GM21528 (cell line): Measurements from ENCODE around the gene SLC16A3.
"Not testable (repeated sequence)": the region's sequence is repeated elsewhere in the genome, so short reads cannot be mapped to it uniquely, and the experiment has no call there.

Experiments used
- ATAC-seq: cut with Tn5 transposase; IDR thresholded peaks from one replicate; pipeline ENCODE4 v1.9.1; 2021; ENCODE audit warnings: mild to moderate bottlenecking, moderate library complexity; ENCODE audit not compliant: unreplicated experiment, low FRiP score

The SLC16A3 gene

GRCh38 chr17:82203920-82204319 is 24.9 kb upstream of the SLC16A3 start:
- ATAC-seq: no peak

GRCh38 chr17:82204831-82205719 is 23.8 kb upstream of the SLC16A3 start:
- no peak for ATAC-seq

GRCh38 chr17:82205720-82206508 is 22.9 kb upstream of the SLC16A3 start:
- ATAC-seq: no peak

- ATAC-seq: not testable (repeated sequence)
Observed at GRCh38 chr17:82210655-82211054, 18.2 kb upstream of the SLC16A3 start.

- peak; percentile 68 for ATAC-seq
Observed at GRCh38 chr17:82212331-82213250, 16.3 kb upstream of the SLC16A3 start, which contains the start of gene CCDC57. CCDC57 (minus strand) TSS chr17:82212842; CDS start chr17:82201944, 10,898 bp downstream.

- ATAC-seq: peak; percentile 18
Observed at GRCh38 chr17:82213251-82214011, 15.4 kb upstream of the SLC16A3 start.

GRCh38 chr17:82214012-82214628 is 14.7 kb upstream of the SLC16A3 start:
- no peak for ATAC-seq

GRCh38 chr17:82215095-82215971 is 13.5 kb upstream of the SLC16A3 start:
- ATAC-seq: no peak

- no peak for ATAC-seq
Observed at GRCh38 chr17:82215972-82216300, 12.9 kb upstream of the SLC16A3 start.

GRCh38 chr17:82216301-82217119 is 12.3 kb upstream of the SLC16A3 start:
- no peak for ATAC-seq

GRCh38 chr17:82217120-82217529 is 11.7 kb upstream of the SLC16A3 start:
- no peak for ATAC-seq

GRCh38 chr17:82217530-82218204 is 11.2 kb upstream of the SLC16A3 start:
- no peak for ATAC-seq

- ATAC-seq: no peak
Observed at GRCh38 chr17:82218349-82219075, 10.3 kb upstream of the SLC16A3 start.

- ATAC-seq: no peak
Observed at GRCh38 chr17:82219083-82219482, 9.8 kb upstream of the SLC16A3 start.

GRCh38 chr17:82219753-82220709 is 8.8 kb upstream of the SLC16A3 start:
- no peak for ATAC-seq
